HG02884 (cell line): ENCODE results near the gene DPH2.
A peak's percentile ranks its signal among the peaks of the same experiment; 100 is the strongest.

ENCODE experiments used
- ATAC-seq: cut with Tn5 transposase; IDR thresholded peaks from one replicate; pipeline ENCODE4 v1.9.1; 2021; ENCODE audit warnings: mild to moderate bottlenecking, moderate library complexity; ENCODE audit not compliant: unreplicated experiment

Gene DPH2, protein sequence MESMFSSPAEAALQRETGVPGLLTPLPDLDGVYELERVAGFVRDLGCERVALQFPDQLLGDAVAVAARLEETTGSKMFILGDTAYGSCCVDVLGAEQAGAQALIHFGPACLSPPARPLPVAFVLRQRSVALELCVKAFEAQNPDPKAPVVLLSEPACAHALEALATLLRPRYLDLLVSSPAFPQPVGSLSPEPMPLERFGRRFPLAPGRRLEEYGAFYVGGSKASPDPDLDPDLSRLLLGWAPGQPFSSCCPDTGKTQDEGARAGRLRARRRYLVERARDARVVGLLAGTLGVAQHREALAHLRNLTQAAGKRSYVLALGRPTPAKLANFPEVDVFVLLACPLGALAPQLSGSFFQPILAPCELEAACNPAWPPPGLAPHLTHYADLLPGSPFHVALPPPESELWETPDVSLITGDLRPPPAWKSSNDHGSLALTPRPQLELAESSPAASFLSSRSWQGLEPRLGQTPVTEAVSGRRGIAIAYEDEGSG

DNA sequence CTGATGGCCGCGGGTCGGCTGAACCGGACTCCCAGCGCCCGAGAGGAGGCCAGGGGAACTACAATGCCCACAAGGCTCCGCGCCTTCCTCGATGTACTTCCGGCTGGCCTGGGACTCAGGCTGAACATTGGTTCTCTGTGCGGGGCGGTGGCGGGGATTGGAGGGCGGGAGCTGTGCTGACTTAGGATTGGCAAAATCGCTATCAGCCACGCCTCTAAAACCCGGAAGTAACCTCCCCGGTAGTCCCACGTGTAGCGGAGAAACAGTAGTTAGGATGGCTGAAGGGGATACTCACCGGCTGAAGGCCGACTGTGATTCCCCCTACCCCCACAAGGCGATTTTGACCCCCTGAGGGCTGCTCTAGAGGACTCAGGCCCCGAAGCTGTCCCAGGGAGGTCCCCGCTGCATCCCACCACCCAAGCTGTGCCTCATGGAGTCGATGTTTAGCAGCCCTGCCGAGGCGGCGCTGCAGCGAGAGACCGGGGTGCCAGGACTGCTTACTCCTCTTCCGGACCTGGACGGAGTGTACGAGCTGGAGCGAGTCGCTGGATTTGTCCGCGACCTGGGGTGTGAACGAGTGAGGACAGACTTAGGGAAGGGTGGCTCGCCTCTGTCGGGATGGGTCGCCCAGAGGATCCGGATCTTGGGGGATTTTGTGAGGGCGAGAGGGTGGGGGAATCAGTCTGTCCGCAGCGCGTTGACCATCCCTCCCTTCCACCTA is at the start of gene DPH2:
TSS of gene DPH2 (plus strand) at position 265 of the 721 bp plus-strand sequence. CDS start at position 431, 166 bp downstream.
- peak; percentile 86 for ATAC-seq

DNA sequence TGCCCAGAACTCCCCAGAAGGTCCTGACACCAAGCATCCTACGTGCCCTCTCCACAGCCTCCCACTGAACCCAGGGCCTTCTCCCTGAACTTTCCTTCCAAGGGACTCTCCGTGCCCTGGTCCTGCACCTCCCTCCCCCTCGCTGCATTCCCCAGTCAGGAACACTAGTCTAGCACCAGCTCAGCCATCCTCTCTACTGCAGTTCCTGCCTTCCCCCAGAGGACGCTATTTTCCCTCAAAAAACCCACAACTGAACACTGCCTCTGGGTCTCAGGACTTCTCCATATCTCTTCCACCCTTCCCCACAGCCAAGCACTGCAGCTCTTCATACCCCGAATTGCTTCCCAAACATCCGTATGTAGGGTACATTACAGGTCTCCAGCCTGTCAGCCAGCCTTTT is 48.8 kb upstream of the DPH2 start:
- ATAC-seq: no peak

DNA sequence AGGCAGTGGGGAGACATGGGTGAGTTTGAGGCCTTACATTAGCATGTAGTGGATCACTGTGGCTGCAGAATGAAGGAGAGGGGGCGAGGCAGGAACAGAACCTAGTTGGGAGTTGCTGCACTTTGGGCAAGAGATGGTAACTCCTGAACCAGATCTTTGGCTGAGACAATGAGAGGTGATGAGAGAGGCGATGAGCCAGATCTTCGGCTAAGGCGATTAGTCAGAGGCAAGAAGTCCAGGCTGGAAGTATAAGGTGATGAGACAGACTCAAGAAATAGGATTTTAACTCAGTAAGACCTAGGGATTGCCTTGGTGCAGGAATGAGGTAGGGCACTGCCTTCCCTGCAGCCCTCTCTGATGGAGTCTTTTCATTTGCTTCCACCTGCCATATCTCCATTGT is 45.3 kb upstream of the DPH2 start:
- no peak for ATAC-seq

DNA sequence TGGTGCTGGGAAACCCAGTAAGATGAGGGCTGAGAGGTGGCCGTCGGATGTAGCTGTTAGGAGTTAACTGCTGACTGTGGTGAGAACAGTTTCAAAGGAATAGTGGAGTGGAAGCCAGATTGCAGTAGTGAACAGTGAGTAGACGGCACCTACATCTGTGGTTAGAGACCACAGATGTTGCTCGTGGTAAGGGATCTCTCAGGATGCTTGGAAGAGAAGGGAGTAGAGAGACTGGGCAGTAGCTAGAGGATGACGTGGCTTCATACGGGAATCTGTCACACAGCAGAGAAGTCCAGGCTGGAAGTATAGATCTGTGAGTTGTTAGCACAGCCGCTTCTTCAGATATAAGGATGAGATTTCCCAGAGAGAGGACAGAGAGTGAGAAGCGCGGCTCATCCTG is 44.0 kb upstream of the DPH2 start:
- ATAC-seq: no peak

DNA sequence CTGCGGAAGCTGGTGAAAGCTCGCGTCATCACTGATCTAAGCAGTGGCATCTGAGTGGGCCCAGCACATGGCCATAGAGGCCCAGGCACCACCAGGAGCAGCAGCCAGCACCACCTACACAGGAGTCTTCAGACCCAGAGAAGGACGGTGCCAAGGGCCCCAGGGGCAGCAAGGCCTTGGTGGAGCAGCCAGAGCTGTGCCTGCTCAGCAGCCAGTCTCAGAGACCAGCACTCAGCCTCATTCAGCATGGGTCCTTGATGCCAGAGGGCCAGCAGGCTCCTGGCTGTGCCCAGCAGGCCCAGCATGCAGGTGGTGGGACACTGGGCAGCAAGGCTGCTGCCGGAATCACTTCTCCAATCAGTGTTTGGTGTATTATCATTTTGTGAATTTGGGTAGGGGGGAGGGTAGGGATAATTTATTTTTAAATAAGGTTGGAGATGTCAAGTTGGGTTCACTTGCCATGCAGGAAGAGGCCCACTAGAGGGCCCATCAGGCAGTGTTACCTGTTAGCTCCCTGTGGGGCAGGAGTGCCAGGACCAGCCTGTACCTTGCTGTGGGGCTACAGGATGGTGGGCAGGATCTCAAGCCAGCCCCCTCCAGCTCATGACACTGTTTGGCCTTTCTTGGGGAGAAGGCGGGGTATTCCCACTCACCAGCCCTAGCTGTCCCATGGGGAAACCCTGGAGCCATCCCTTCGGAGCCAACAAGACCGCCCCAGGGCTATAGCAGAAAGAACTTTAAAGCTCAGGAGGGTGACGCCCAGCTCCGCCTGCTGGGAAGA is 39.5 kb upstream of the DPH2 start:
- ATAC-seq: no peak

DNA sequence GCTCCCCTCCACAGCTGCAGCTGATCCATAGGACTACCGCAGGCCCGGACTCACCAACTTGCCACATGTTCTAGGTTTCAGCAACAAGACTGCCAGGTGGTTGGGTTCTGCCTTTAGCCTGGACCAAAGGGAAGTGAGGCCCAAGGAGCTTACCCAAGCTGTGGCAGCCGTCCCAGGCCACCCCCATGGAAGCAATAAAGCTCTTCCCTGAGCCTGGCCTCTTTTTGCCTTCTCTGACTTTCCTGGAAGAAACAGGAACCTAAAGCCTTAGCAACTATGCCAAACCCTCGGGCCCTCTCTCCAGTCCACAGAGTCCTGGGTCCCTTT is 38.9 kb upstream of the DPH2 start:
- no peak for ATAC-seq

DNA sequence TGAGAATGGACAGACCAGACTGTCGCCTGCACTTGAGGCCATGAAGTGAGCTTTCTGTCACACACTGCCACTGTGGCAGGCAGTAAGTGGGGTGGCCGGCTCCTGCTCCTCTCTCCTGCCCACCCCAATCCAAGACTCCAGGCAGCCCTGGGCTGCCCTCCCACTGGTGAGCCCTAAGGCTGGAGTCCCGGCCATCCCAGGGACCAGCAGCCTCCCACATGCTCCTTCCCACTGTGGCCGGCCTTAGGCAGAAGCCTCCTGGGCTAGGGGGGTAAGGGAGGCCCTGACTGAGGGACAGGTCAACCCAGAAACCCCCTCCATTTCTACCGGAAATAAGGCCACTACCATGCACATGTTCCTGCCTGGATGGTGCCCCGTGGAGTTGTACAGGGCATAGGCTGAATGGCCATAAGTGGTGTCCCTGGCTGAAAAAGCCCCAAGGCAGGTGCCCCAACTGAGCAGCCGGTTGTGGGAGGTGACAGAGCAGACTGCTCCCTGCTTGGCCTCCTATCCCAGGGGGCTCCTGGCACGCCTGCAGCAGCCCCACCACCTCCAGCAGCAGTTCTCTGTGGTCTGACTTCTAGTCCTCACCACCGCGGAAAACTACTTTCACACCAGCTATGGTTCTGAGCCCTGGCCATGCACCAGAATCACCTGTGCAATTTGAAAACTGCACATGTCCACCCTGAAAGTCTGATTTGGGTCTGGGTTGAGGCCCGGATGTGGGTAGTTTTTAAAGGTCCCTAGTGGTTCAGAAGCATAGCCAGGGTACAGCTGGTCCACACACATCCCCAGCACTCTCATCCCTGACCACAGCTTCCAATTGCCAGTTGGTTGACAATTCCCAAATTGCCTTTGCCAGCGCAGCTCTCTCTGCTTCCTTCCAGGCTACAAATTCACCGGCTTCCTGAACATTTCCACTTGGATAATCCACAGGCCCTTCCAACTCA is 37.8 kb upstream of the DPH2 start:
- no peak for ATAC-seq

DNA sequence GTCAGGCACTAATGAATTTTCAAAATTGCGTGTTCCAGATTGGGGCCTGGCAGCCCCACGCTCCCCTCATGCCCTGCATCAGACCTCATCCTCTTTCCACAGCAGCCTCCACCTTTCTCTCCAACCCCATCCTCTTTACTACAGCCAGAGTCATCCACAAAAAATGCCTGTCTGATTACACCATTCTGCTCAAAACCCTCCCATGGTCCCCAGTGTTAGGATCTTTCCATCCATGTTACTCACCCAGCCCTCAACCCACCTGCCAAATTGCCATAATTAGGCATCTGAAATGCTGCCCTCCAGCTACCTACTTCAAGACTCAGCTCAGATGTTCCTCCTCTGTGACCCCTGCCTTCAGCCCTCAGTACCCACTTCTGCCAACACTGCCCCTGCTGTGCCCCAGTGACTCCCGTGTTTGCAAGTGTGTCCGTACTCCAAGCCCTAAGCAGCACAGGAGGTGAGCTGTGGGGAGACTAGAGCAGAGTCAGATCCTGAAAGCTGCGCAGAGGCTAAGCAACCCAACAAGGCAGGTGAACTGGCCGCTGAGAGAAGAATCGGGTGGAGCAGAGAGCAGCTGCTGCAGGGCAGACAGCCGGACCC is 36.9 kb upstream of the DPH2 start:
- no peak for ATAC-seq

DNA sequence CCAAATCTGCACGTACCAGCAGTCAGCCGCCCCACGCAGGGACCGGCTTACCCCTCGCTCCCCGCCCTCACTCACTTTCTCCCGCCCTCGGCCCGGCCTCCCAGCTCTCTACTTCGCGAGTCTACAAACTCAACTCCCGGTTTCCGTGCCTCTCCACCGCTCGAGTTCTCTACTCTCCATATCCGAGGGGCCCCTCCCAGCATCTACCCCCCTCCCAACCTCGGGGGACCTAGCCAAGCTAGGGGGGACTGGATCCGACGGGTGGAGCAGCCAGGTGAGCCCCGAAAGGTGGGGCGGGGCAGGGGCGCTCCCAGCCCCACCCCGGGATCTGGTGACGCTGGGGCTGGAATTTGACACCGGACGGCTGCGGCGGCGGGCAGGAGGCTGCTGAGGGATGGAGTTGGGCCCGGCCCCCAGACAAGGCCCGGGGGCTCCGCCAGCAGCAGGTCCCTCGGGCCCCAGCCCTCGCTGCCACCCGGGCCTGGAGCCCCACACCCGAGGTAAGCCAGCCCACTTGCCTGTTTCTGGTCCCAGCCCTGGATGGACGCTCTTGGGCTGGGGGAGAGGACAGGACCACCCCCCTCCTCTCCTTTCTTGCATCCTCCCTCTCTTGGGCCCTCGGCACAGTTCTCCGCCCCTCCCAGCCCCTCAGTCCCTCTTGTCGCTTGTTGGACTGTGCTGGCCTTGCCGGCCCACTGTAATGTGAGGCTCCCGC is 36.3 kb upstream of the DPH2 start, which contains the start of gene ARTN:
TSS of gene ARTN (plus strand) at position 416 of the 715 bp plus-strand sequence. CDS start 1,856 bp downstream, outside the sequence.
- ATAC-seq: no peak

DNA sequence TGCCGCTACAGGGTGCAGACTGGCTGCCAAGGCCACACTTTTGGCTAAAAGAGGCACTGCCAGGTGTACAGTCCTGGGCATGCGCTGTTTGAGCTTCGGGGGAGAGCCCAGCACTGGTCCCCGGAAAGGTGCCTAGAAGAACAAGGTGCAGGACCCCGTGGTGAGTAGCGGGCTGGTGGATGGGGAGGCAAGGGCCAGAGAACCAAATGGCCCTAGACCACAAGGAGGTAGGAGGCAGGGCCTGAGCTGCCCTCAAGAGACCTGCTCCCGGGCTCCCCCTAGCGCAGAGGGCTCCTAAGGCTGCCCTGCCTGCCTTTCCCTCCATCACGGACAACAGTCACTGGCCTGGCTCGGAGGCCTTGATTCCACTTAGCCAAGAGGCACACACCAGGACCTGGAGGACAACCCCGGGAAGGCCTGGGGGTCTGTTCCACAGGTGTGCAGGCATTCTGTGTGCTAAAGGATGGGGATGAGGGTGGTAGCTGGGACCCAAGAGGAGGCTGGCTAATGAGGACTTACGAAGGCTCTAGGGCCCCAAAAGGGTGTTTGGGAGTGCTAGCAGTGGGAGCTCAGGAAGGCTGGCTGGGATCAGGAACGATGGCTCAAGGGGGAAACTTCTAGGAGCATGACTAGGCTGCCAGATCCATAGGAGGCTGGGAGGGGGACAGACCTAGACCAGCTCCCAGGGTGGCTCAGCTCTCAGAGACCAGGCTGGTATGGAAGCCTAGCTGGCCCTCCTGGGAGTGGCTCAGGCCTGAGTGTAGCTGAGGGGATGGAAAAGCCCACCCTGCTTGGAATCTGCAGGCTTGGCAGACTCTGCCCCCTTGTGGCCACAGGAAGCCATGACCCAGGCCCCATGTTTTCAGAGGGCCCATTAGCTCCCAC is 35.5 kb upstream of the DPH2 start:
- ATAC-seq: no peak

DNA sequence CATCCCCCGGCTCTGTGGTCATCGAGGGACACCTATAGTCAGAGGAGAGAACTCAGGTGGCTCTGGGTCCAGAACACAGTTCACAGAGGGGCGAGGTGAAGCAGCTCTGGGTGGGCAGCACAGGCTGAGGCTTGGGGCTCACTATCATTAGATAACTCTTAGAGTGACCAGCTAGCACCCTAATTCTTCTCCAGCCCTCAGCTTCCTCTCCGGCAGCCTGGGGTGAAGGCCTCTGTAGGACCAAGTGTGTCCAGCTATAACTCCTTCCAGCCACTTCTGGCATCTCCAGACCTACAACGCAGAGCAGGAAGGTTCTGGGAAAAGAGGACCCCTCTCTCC is 34.9 kb upstream of the DPH2 start:
- no peak for ATAC-seq

DNA sequence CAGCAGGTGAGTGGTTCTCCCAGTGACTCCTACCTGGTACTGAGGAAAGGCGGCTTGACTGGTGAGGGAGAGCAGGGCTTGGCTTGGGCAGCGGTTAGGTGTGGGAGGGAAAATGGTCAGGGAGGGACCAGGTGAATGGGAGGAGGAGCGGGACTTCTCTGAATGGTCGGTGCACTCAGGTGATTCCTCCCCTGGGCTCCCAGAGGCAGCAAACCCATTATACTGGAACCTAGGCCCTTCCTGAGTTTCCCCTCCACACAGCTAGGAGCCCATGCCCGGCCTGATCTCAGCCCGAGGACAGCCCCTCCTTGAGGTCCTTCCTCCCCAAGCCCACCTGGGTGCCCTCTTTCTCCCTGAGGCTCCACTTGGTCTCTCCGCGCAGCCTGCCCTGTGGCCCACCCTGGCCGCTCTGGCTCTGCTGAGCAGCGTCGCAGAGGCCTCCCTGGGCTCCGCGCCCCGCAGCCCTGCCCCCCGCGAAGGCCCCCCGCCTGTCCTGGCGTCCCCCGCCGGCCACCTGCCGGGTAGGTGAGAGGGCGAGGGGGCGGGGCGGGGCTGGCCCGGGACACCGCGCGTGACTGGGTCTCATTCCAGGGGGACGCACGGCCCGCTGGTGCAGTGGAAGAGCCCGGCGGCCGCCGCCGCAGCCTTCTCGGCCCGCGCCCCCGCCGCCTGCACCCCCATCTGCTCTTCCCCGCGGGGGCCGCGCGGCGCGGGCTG is 33.9 kb upstream of the DPH2 start:
- no peak for ATAC-seq

DNA sequence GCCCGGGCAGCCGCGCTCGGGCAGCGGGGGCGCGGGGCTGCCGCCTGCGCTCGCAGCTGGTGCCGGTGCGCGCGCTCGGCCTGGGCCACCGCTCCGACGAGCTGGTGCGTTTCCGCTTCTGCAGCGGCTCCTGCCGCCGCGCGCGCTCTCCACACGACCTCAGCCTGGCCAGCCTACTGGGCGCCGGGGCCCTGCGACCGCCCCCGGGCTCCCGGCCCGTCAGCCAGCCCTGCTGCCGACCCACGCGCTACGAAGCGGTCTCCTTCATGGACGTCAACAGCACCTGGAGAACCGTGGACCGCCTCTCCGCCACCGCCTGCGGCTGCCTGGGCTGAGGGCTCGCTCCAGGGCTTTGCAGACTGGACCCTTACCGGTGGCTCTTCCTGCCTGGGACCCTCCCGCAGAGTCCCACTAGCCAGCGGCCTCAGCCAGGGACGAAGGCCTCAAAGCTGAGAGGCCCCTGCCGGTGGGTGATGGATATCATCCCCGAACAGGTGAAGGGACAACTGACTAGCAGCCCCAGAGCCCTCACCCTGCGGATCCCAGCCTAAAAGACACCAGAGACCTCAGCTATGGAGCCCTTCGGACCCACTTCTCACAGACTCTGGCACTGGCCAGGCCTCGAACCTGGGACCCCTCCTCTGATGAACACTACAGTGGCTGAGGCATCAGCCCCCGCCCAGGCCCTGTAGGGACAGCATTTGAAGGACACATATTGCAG is 33.2 kb upstream of the DPH2 start:
- ATAC-seq: no peak

DNA sequence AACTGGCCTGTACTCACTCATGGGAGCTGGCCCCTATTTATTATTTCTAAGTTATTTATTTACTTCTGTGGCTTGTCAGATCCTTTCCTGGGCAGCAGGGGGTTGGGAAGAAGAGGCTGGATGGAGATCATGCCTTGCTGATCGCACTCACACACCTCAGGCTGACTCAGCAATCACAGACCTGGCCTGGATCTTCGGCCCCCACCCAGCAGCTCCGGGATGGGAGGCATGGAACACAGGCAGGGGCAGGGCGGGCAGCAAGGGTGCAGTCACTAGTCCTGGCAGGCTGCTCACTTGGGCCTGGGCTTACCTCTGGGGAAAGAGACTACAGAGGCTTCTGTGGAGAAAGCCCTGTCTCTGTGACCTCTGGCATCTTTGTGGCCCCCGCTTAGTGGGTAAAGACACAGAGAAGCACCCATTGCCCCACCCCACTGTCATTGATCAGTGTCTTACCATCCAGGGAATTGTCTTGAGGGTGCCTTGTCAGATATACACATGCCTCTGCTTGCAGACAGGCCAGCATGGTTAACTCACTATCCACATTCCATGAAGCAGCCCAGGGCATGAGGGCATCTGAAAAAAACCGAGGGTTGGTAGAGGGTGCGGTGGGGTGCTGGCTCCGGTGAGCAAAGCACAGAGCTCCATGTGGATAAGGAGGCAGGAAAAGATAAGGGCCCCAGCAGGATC is 32.5 kb upstream of the DPH2 start:
- no peak for ATAC-seq

DNA sequence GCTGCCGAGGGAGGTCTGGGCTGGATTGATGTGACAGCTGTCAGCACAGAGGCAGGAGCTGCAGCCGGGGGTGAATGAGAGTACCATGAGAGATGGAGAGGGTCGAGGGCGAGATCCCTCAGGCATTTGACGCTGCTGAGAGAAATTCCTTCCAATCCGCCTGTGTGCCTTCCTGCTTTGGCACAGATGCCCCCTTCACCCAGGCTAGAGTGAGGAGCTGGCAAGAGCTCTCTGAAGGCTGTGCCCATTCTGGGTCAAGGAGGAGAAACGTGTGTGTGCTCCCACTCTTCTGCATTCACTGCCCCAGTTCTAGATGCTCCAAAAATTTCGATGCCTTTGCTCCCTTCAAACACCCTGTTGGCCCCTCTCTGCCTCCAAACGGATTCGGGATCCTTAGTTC is 31.4 kb upstream of the DPH2 start:
- no peak for ATAC-seq

DNA sequence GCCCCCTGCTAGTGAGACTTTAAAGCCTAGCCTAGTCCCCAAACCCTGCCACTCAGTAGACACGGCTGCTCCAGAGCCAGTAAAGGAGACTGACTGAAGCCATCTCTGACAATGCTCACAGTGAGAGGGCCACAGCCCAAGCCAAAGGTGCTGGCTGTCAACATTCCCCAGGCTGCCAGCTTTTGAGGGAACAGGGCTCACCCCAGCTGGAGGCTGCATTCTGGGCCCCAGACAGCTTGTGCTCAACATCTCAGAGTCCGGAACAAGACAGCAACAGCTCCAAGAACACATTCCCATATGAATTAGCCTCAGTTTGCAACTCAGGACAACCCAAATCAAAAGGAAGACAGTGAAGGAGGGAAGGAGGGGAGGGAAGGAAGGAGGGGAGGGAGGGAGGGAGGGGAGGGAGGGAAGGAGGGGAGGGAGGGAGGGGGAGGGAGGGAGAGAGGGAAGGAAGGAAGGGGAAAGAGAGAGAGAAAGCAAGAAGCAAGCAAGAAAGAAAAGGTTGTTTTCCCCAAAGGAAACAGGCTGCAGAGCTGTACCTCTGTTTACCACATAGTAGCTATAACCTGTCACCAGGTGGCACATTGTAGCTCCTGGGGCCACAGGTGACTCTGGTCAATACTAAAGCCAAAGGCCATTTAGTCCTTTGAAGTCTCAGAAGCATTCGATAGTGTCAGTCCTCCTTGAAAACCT is 30.8 kb upstream of the DPH2 start:
- no peak for ATAC-seq
